HL-60 (cell line): ENCODE results near the gene ASRGL1.
"Not testable (repeated sequence)": the region's sequence is repeated elsewhere in the genome, so short reads cannot be mapped to it uniquely, and the experiment has no call there.

Experiments
- DNase-seq, 2 experiments: peaks; one replicate each; pipeline ENCODE4 v3.0.0-alpha.2; 2010 to 2020; ENCODE audit warnings: low read depth in 1 of 2, low spot score in 1 of 2
- H3K27ac ChIP-seq: fragments of 250-450 bp; sonication (Bioruptor Pico); replicated peaks from 2 replicates; pipeline ENCODE4 v1.5.1; 2020; ENCODE audit warnings: mild to moderate bottlenecking, moderate library complexity
- H3K27me3 ChIP-seq: fragments of 250-450 bp; sonication (Bioruptor Pico); 2 replicates; pipeline ENCODE4 v1.5.1; 2021; ENCODE audit warnings: mild to moderate bottlenecking, moderate library complexity; ENCODE audit not compliant: insufficient read depth, poor library complexity, severe bottlenecking
- H3K4me3 ChIP-seq: replicated peaks from 2 replicates; pipeline ENCODE4 v1.5.1; 2011; ENCODE audit warnings: mild to moderate bottlenecking, control low read depth, low read length; ENCODE audit not compliant: insufficient read depth
- CTCF ChIP-seq: IDR thresholded peaks from one replicate; pipeline ENCODE4 v1.5.1; 2011; ENCODE audit warnings: low read length, control low read depth, inconsistent platforms; ENCODE audit not compliant: insufficient read depth
- GABPA ChIP-seq: IDR thresholded peaks from 2 replicates; pipeline ENCODE4 v1.6.1; 2012; ENCODE audit warnings: low read depth
- POLR2AphosphoS5 ChIP-seq: IDR thresholded peaks from 2 replicates; pipeline ENCODE4 v1.6.1; 2012; ENCODE audit warnings: low read depth
- REST ChIP-seq: IDR thresholded peaks from 2 replicates; pipeline ENCODE4 v1.6.1; 2012; ENCODE audit warnings: low read depth; ENCODE audit not compliant: insufficient replicate concordance
- SPI1 ChIP-seq: IDR thresholded peaks from 2 replicates; pipeline ENCODE4 v1.6.1; 2012; ENCODE audit warnings: low read depth, mild to moderate bottlenecking, borderline replicate concordance

ASRGL1 gene

GRCh38 chr11:62315431-62315830 is 21.8 kb upstream of the ASRGL1 start:
- no peak for DNase-seq
- TF ChIP-seq REST (no peak), SPI1 (peak; percentile 51; the same call in 1 of the 2 replicates)
- H3K27ac ChIP-seq: no peak overlapping the region
- no peak overlapping the region for H3K4me3 ChIP-seq
- H3K27me3 ChIP-seq: no peaks in the 10 kb centered on the region

- Histone ChIP-seq H3K4me3 (no peak overlapping the region), H3K27me3 (no peaks in the 10 kb centered on the region), H3K27ac (no peak overlapping the region)
- TF ChIP-seq REST (no peak), GABPA (no peak), CTCF (no peak), SPI1 (no peak), POLR2AphosphoS5 (no peak)
- DNase-seq: no peak
Observed at GRCh38 chr11:62322524-62322923, 14.7 kb upstream of the ASRGL1 start.

- no peak for TF ChIP-seq SPI1
- no peak for TF ChIP-seq GABPA
- TF ChIP-seq REST: no peak
- peak; percentile 98 for TF ChIP-seq CTCF
- H3K27me3 ChIP-seq: no peaks in the 10 kb centered on the region
- no peak overlapping the region for H3K4me3 ChIP-seq
- no peak overlapping the region for H3K27ac ChIP-seq
- peak; percentile 63 to 95 for DNase-seq
Observed at GRCh38 chr11:62324731-62325556, 12.3 kb upstream of the ASRGL1 start.

GRCh38 chr11:62325781-62326180 is 11.5 kb upstream of the ASRGL1 start:
- H3K27me3 ChIP-seq, DNase-seq, H3K4me3 ChIP-seq, H3K27ac ChIP-seq: not testable (repeated sequence)
